Measurements from ENCODE around the gene TTLL11. TPM values are rescaled to one million over a fixed set of nuclear protein-coding genes. Genes with fewer than 3 reads are reported as not detected.

The TTLL11 gene
- total and polyA plus RNA-seq, 2 of the 8 experiments (the other 6 are each of a cell fraction or from before 2014, with no cell fraction given): 0.56 to 0.80 TPM

DNA sequence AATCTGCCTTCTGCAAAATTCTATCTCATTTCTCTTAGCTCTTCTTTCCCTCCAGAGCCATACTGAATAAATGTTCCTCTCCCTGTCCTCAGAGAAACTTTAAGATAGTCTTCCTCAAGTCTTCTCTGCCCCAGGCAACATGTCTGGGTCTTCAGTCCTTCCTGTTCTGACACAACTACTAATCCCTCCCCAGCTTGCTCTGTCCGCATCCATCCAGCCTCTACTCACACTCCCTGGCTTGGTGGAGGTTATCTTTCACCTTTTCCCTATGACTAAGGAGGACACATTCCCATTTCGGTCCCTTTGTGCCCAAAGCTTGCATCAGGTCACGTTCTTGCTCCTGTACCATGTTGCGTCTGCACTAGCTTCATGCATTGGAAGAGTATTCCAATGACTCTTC is 143.3 kb downstream of the TTLL11 start:
- no peak overlapping the region for H3K56ac ChIP-seq (replicated peaks; ENCODE audit: insufficient read length, low read depth, low read length)
- no peak overlapping the region for H3K9ac ChIP-seq (replicated peaks in 1 of 4; ENCODE audit: extremely low read depth in 1 of 4, low read depth in 3 of 4, low read length in 3 of 4)
- H3K4me1 ChIP-seq (replicated peaks in 1 of 4; ENCODE audit: control insufficient read depth in 3 of 4, insufficient read depth in 4 of 4, low read length in 3 of 4): peaks cover 0 to 8% (median 4%) of the 10 kb centered on the region in 4 experiments; a peak in 3 of 7 replicates
- H3K79me2 ChIP-seq (ENCODE audit: control insufficient read depth in 1 of 2, insufficient read depth in 2 of 2, low read length in 2 of 2): no peaks in the 10 kb centered on the region
- H2BK5ac ChIP-seq (ENCODE audit: low read depth, low read length): no peak overlapping the region
- POLR2A ChIA-PET (ENCODE audit: partially characterized antibody): no interaction called here
- H2BK12ac ChIP-seq (ENCODE audit: low read depth, low read length): no peak overlapping the region
- TF ChIP-seq EP300 (IDR thresholded peaks at IDR 0.05; ENCODE audit: borderline replicate concordance in 1 of 2, low read depth in 2 of 2, low read length in 2 of 2): no peak
- TF ChIP-seq KDM1A (IDR thresholded peaks at IDR 0.05; ENCODE audit: borderline replicate concordance, low read length): no peak
- TF ChIP-seq, protein P1, sequence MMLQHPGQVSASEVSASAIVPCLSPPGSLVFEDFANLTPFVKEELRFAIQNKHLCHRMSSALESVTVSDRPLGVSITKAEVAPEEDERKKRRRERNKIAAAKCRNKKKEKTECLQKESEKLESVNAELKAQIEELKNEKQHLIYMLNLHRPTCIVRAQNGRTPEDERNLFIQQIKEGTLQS (IDR thresholded peaks at IDR 0.05; ENCODE audit: insufficient read depth, low read depth, low read length): no peak
- no peak for TF ChIP-seq PHF8 (conservative IDR thresholded peaks at IDR 0.05; ENCODE audit: low read depth, low read length)
- no peak for TF ChIP-seq KDM5A (IDR thresholded peaks at IDR 0.05; ENCODE audit: low read length)
- no peak for TF ChIP-seq EGR1 (IDR thresholded peaks at IDR 0.05; ENCODE audit: borderline replicate concordance, low read depth, low read length)
- TF ChIP-seq CHD2 (IDR thresholded peaks at IDR 0.05; ENCODE audit: low read length): no peak
- no peak for TF ChIP-seq CTBP2 (IDR thresholded peaks at IDR 0.05; ENCODE audit: borderline replicate concordance, insufficient read depth, insufficient read length, low read length)
- no peak for TF ChIP-seq SAP30 (IDR thresholded peaks at IDR 0.05; ENCODE audit: insufficient read depth, insufficient replicate concordance, low read length)
- no peak for TF ChIP-seq KDM4A (IDR thresholded peaks at IDR 0.05; ENCODE audit: low read depth, low read length, severe bottlenecking)
- TF ChIP-seq RNF2 (IDR thresholded peaks at IDR 0.05; ENCODE audit: borderline replicate concordance, low read depth, low read length, missing control alignments, poor library complexity, severe bottlenecking): no peak
- H2BK120ac ChIP-seq (replicated peaks; ENCODE audit: low read depth, low read length): no peak overlapping the region
- H3K4me3 ChIP-seq (ENCODE audit: extremely low read depth in 1 of 4, insufficient read depth in 2 of 4, low read depth in 3 of 4, low read length in 4 of 4): no peak overlapping the region
- DNase-seq (ENCODE audit: low read depth in 1 of 2, low spot score in 2 of 2) (no peak), FAIRE-seq (no peak)
- H3K9me3 ChIP-seq (ENCODE audit: insufficient read depth in 2 of 2, low read depth in 1 of 2, low read length in 1 of 2): no peaks in the 10 kb centered on the region
- H3K23me2 ChIP-seq (ENCODE audit: low read depth, low read length): no peaks in the 10 kb centered on the region
- H4K5ac ChIP-seq (ENCODE audit: insufficient read length, low read depth, low read length): no peak overlapping the region
- H3K4me2 ChIP-seq (ENCODE audit: insufficient read depth in 1 of 2, low read depth in 2 of 2, low read length in 2 of 2): no peak overlapping the region
- no peak overlapping the region for H2BK15ac ChIP-seq (ENCODE audit: low read length)
- no peak overlapping the region for H3K4ac ChIP-seq (replicated peaks; ENCODE audit: insufficient read length, low read depth, low read length)
- no peaks in the 10 kb centered on the region for H3K27me3 ChIP-seq (replicated peaks in 1 of 4; ENCODE audit: control insufficient read depth in 3 of 4, extremely low read depth in 1 of 4, insufficient read depth in 3 of 4, low read length in 3 of 4)
- no peak overlapping the region for H4K91ac ChIP-seq (replicated peaks; ENCODE audit: insufficient read length, low read length)
- no peak overlapping the region for H2BK20ac ChIP-seq (ENCODE audit: low read length)
- no peak overlapping the region for H2AK5ac ChIP-seq (ENCODE audit: low read depth, low read length)
- H3K14ac ChIP-seq (ENCODE audit: insufficient read length): no peak overlapping the region
- H3K23ac ChIP-seq (ENCODE audit: insufficient read length): no peak overlapping the region
- no peaks in the 10 kb centered on the region for H4K20me1 ChIP-seq (replicated peaks in 1 of 2; ENCODE audit: control insufficient read depth in 1 of 2, insufficient read depth in 2 of 2, low read length in 2 of 2)
- CTCF ChIA-PET (ENCODE audit: partially characterized antibody): interaction anchor here (0.6 to 1.7 kb wide), 8 partner anchors 11 to 1220 kb away, joined by 3 to 5 read pairs (median 4); no protein-coding TSS in a partner anchor
- 98% methylated on average over 4 of the region's 4 CpGs; no CpG with 5 or more reads in 1 of the 2 experiments for WGBS, 2 experiments (ENCODE audit: extremely low coverage in 1 of 2, insufficient coverage in 1 of 2, insufficient read length in 1 of 2, insufficient replicate concordance in 2 of 2, low coverage in 1 of 2, low lambda C conversion rate in 2 of 2, missing lambda C conversion rate in 1 of 2)
- no peak overlapping the region for H4K8ac ChIP-seq (ENCODE audit: extremely low read depth, insufficient read depth, low read length)
- no peaks in the 10 kb centered on the region; the same call in 1 of the 2 replicates for H3K79me1 ChIP-seq (ENCODE audit: low read depth, low read length)
- H3K18ac ChIP-seq (ENCODE audit: extremely low read depth, low read length): no peak overlapping the region
- H3K36me3 ChIP-seq (ENCODE audit: control insufficient read depth in 2 of 4, insufficient read depth in 4 of 4, low read length in 3 of 4): no peaks in the 10 kb centered on the region
- H3K27ac ChIP-seq (ENCODE audit: low read depth, low read length): no peak overlapping the region
- H2AFZ ChIP-seq (ENCODE audit: low read length): no peak overlapping the region

All from H1 (cell line).